HepG2 (cell line): ENCODE results near the gene TPRN. TPM values are rescaled to one million over a fixed set of nuclear protein-coding genes. Genes with fewer than 3 reads are reported as not detected.

Experiments
- ATAC-seq: fragments of 200-7000 bp; cut with Tn5 transposase; 3 replicates; pipeline ENCODE4 v1.9.1; 2020; ENCODE audit warnings: mild to moderate bottlenecking, moderate library complexity
- BruUV-seq: library from RNA; stranded (reverse); fragments of 400-500 nt; replicated peaks from 2 replicates; lab custom pipeline; 2021; lab: Mats Ljungman, UMichigan
- CTCF ChIA-PET: fragments of 300-600 bp; formaldehyde crosslinking; extraction: SDS; loops from one replicate; lab custom pipeline; 2021; ENCODE audit warnings: low total read pairs, inconsistent platforms, low intra/inter-chr PET ratio; lab: Yijun Ruan, JAX
- POLR2A ChIA-PET: fragments of 350-600 bp; sonication (Branson Sonifier 250); formaldehyde crosslinking; loops from one replicate; lab custom pipeline; 2020; ENCODE audit warnings: antibody characterized with exemption, inconsistent platforms; lab: Yijun Ruan, JAX
- DNase-seq: peaks from one replicate; pipeline ENCODE4 v3.0.0-alpha.2; 2015; ENCODE audit warnings: low spot score
- FAIRE-seq: peaks from 3 replicates; lab custom pipeline; 2011; peaks lifted over from hg19 to GRCh38; lab: Jason Lieb, UNC
- H2AFZ ChIP-seq: one replicate; pipeline ENCODE4 v1.6.1; 2011; ENCODE audit warnings: low read length, inconsistent platforms
- H3K27ac ChIP-seq: fragments of 300-600 bp; 3 replicates; pipeline ENCODE4 v1.8.0; 2011; ENCODE audit warnings: mixed run types, mild to moderate bottlenecking, mixed read lengths, low read length, inconsistent platforms; ENCODE audit not compliant: insufficient read depth; ENCODE audit errors: extremely low read length
- H3K27me3 ChIP-seq, 2 experiments: fragments of 200-600 bp in 1 of 2; 2 replicates in 1 of 2; 3 replicates in 1 of 2; pipeline versions ENCODE4 v1.6.0 to v1.8.0; 2011; ENCODE audit warnings: low read length in 2 of 2, mild to moderate bottlenecking in 2 of 2, moderate library complexity in 2 of 2, inconsistent platforms in 1 of 2; ENCODE audit not compliant: insufficient read depth in 2 of 2, control insufficient read depth in 1 of 2
- H3K36me3 ChIP-seq, 2 experiments: fragments of 200-600 bp in 1 of 2; replicated peaks in 1 of 2; 2 replicates in 1 of 2; 3 replicates in 1 of 2; pipeline versions ENCODE4 v1.5.1 to v1.8.0; 2011; ENCODE audit warnings: low read length in 2 of 2, inconsistent platforms in 1 of 2; ENCODE audit not compliant: insufficient read depth in 2 of 2, control insufficient read depth in 1 of 2
- H3K4me1 ChIP-seq: 2 replicates; pipeline ENCODE4 v1.5.1; 2012; ENCODE audit warnings: low read length, inconsistent platforms; ENCODE audit not compliant: insufficient read depth
- H3K4me2 ChIP-seq: 2 replicates; pipeline ENCODE4 v1.6.0; 2011; ENCODE audit warnings: low read depth, low read length, inconsistent platforms
- H3K4me3 ChIP-seq, 3 experiments: fragments of 200-600 bp in 1 of 3; sonication (generic), shearing (Covaris generic) in 1 of 3; replicated peaks in 1 of 3; 2 replicates each; pipeline ENCODE4 v1.5.1; 2011 to 2016; ENCODE audit warnings: low read length in 3 of 3, inconsistent platforms in 2 of 3, low read depth in 2 of 3, mild to moderate bottlenecking in 2 of 3, control low read depth in 1 of 3, mixed read lengths in 1 of 3; ENCODE audit not compliant: insufficient read depth in 1 of 3
- H3K79me2 ChIP-seq: one replicate; pipeline ENCODE4 v1.6.1; 2011; ENCODE audit warnings: low read length, inconsistent platforms; ENCODE audit not compliant: insufficient read depth
- H3K9ac ChIP-seq: 2 replicates; pipeline ENCODE4 v1.6.0; 2011; ENCODE audit warnings: mild to moderate bottlenecking, low read depth, low read length, inconsistent platforms; ENCODE audit not compliant: insufficient read depth
- H3K9me3 ChIP-seq: 2 replicates; pipeline ENCODE4 v1.5.1; 2012; ENCODE audit warnings: mild to moderate bottlenecking, low read length
- H4K20me1 ChIP-seq: 2 replicates; pipeline ENCODE4 v1.6.0; 2011; ENCODE audit warnings: inconsistent platforms, mild to moderate bottlenecking, low read length, moderate library complexity; ENCODE audit not compliant: insufficient read depth
- AGO1 ChIP-seq: fragments of 200-400 bp; formaldehyde crosslinking; IDR thresholded peaks from 2 replicates; pipeline ENCODE4 v1.6.1; 2017; ENCODE audit warnings: mild to moderate bottlenecking, low read depth, low read length, moderate library complexity; ENCODE audit not compliant: poor library complexity, severe bottlenecking
- GTF2F1 ChIP-seq: fragments of 150-350 bp; IDR thresholded peaks from 2 replicates; pipeline ENCODE4 v1.6.1; 2014; ENCODE audit warnings: low read length
- HIVEP1 ChIP-seq: sonication (generic); formaldehyde crosslinking; IDR thresholded peaks from 2 replicates; pipeline ENCODE4 v1.4.0; 2020; ENCODE audit warnings: mild to moderate bottlenecking, missing genetic modification reagents
- HOXD1 ChIP-seq: sonication (generic); formaldehyde crosslinking; IDR thresholded peaks from 2 replicates; pipeline ENCODE4 v1.5.0; 2020; ENCODE audit warnings: missing genetic modification reagents
- NCOA1 ChIP-seq: sonication (generic); formaldehyde crosslinking; IDR thresholded peaks from 2 replicates; pipeline ENCODE4 v1.9.0; 2021; ENCODE audit warnings: missing genetic modification reagents
- PAF1 ChIP-seq: IDR thresholded peaks from 2 replicates; pipeline ENCODE4 v1.6.1; 2016; ENCODE audit warnings: missing genetic modification reagents, missing compliant biosample characterization
- RBM22 ChIP-seq: fragments of 200-400 bp; formaldehyde crosslinking; optimal IDR thresholded peaks from 2 replicates; pipeline ENCODE3; 2017; ENCODE audit warnings: mild to moderate bottlenecking, low read length, moderate library complexity
- TCF12 ChIP-seq, 2 experiments: fragments of 450-650 bp in 1 of 2; sonication (generic) in 1 of 2; formaldehyde crosslinking in 1 of 2; IDR thresholded peaks; 2 replicates each; pipeline versions ENCODE4 v1.6.1 to v1.8.0; 2017 to 2022; ENCODE audit warnings: antibody characterized with exemption in 1 of 2, mild to moderate bottlenecking in 1 of 2, missing genetic modification reagents in 1 of 2, moderate library complexity in 1 of 2
- XRCC5 ChIP-seq: fragments of 200-400 bp; formaldehyde crosslinking; optimal IDR thresholded peaks from 2 replicates; pipeline ENCODE3; 2017; ENCODE audit warnings: mild to moderate bottlenecking, low read length
- ZNF335 ChIP-seq: sonication (generic); formaldehyde crosslinking; IDR thresholded peaks from 2 replicates; pipeline ENCODE4 v1.4.0; 2020; ENCODE audit warnings: missing genetic modification reagents
- ZNF446 ChIP-seq: sonication (generic); formaldehyde crosslinking; IDR thresholded peaks from 2 replicates; pipeline ENCODE4 v1.5.0; 2020; ENCODE audit warnings: mild to moderate bottlenecking, missing genetic modification reagents
- ZNF468 ChIP-seq: sonication (generic); formaldehyde crosslinking; IDR thresholded peaks from 2 replicates; pipeline ENCODE4 v1.8.0; 2022; ENCODE audit warnings: mild to moderate bottlenecking, moderate library complexity, missing genetic modification reagents
- ZNF562 ChIP-seq: sonication (generic); formaldehyde crosslinking; IDR thresholded peaks from 2 replicates; pipeline ENCODE4 v1.8.0; 2022; ENCODE audit warnings: missing genetic modification reagents, borderline replicate concordance
- ZNF724P ChIP-seq: sonication (generic); formaldehyde crosslinking; IDR thresholded peaks from 2 replicates; pipeline ENCODE4 v1.8.0; 2022; ENCODE audit warnings: missing genetic modification reagents, borderline replicate concordance
- ZNF788 ChIP-seq: sonication (generic); formaldehyde crosslinking; IDR thresholded peaks from 2 replicates; pipeline ENCODE4 v1.5.0; 2020; ENCODE audit warnings: mild to moderate bottlenecking, missing genetic modification reagents, borderline replicate concordance
- ZNF83 ChIP-seq: sonication (generic); formaldehyde crosslinking; IDR thresholded peaks from 2 replicates; pipeline ENCODE4 v1.4.0; 2020; ENCODE audit warnings: missing genetic modification reagents, mild to moderate bottlenecking, borderline replicate concordance
- WGBS: methylation state at CpG from one replicate; pipeline ENCODE4 v1.1.6; 2017; ENCODE audit warnings: low lambda C conversion rate; 5-methylcytosine and 5-hydroxymethylcytosine counted together
- in situ Hi-C: cut with HindIII; loops from 2 replicates; pipeline ENCODE4 v1.10.0; 2017; ENCODE audit warnings: low pct_unique_long_range_greater_than_20kb; ENCODE audit not compliant: extremely low pct_ligation_motif_present
- intact Hi-C: fragments of 100-400 bp; cut with micrococcal nuclease; formaldehyde crosslinking; loops from one replicate; pipeline ENCODE4 v1.10.0; 2022; ENCODE audit not compliant: unreplicated experiment
- polyA plus RNA-seq, 8 experiments: library from polyadenylated mRNA; depleted of rRNA in 3 of 8; stranded (reverse) in 7 of 8; unstranded in 1 of 8; fragments of >200 nt; fragmentation: Illumina TruSeq in 4 of 8; extraction: Trizol in 4 of 8; gene quantifications; 2 replicates each; pipeline versions ENCODE4 v1.2.1 to v1.2.3, GENCODE V29; 2011 to 2016; ENCODE audit warnings: low read depth in 4 of 8, missing spikeins in 1 of 8, mixed read lengths in 1 of 8; ENCODE audit not compliant: insufficient read depth in 1 of 8
- total RNA-seq, 5 experiments: library from RNA; depleted of rRNA; stranded (reverse); fragments of >200 nt; fragmentation: Illumina TruSeq; extraction: Trizol; gene quantifications; 2 replicates each; pipeline ENCODE4 v1.2.3, GENCODE V29; 2016; ENCODE audit warnings: low read depth in 1 of 5
- TF ChIP-seq, protein P1 (sequence below): IDR thresholded peaks from 2 replicates; pipeline ENCODE4 v1.6.1; 2016
- TF ChIP-seq, protein P2 (sequence below): IDR thresholded peaks from 2 replicates; pipeline ENCODE4 v1.6.1; 2016; ENCODE audit warnings: low read depth
- TF ChIP-seq, protein P3 (sequence below): sonication (generic); formaldehyde crosslinking; IDR thresholded peaks from 2 replicates; pipeline ENCODE4 v1.9.0; 2021; ENCODE audit warnings: missing genetic modification reagents, mild to moderate bottlenecking, borderline replicate concordance

Gene TPRN
- total and polyA plus RNA-seq, 2 of the 13 experiments (the other 11 are each of a cell fraction or from before 2014, with no cell fraction given), result 10.1 to 19.2 TPM

DNA sequence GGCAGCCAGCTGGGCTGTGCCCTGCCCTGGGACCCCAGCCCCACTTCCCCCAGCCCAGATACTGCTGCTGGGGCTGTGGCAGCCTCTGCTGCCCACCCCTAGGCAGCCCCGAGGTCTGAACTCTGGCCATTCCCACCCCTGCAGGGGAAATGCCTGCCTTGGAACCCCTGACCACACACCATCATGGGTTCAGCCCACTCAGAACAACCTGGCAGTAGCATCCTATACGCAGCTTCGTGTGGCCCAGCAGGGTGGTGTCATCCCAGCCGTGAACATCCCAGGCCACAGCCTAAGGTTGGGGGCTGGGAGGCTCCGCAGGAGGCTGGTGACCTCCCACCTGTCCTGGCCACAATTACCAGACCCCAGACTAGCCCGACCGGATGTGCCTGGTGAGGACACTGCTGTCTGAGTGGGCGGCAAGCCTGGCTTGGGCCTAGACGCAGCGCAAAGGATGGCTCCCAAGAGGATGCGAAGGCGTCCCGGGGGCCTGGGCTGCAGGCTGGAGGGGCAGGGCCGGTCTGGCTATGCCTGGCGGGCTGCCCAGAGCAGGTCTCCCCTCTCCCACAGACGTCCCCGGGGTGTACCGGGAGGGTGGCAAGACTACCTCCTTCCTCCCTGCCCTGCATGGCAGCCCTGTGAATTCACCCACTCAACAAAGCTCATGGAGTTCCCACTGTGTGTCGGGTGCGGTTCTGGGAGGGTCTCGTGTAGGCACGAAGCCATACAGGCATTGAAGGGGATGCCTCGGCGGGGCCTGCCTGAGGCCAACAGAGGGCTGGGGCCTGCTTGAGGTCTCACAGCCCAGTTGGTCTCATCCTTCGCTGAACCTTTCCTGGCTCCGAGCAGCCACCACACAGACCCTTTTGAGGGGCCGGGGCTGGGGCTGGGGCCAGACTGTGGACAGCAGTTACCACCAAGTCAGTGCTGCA is 28.7 kb upstream of the TPRN start:
- ChIA-PET CTCF (no interaction called here), POLR2A (interaction anchor here (0.9 to 2.7 kb wide), 13 partner anchors 9 to 143 kb away, joined by 3 to 16 read pairs (median 6); partner anchors contain the start of genes ANAPC2, MAN1B1, SSNA1 and TOR4A)
- Histone ChIP-seq H3K9me3 (no peaks in the 10 kb centered on the region), H2AFZ (no peak overlapping the region), H3K4me3 (peak overlapping the region; percentile 53 to 72 (median 62)), H3K9ac (peak overlapping the region; percentile 65), H3K27ac (peak overlapping the region; percentile 75), H3K36me3 (no peaks in the 10 kb centered on the region), H4K20me1 (no peaks in the 10 kb centered on the region), H3K79me2 (no peaks in the 10 kb centered on the region), H3K4me1 (peaks cover 75% of the 10 kb centered on the region), H3K27me3 (no peaks in the 10 kb centered on the region), H3K4me2 (peak overlapping the region; percentile 96)
- FAIRE-seq, result no peak
- in situ Hi-C loops (loop anchor here (5.0 kb wide), 2 partner anchors 42 to 117 kb away; partner anchors contain the start of genes ANAPC2, DPP7 and SSNA1), intact Hi-C loops (no loop called here)
- WGBS, result 16% methylated on average over 8 of the region's 27 CpGs
- ATAC-seq, result peak; percentile 6
- no TSS peak for BruUV-seq
- no peak for DNase-seq
- TF ChIP-seq HIVEP1 (CRISPR knock-in tag) (peak; percentile 52; the same call in 1 of the 2 replicates), ZNF446 (CRISPR knock-in tag) (peak; percentile 50; the same call in 1 of the 2 replicates), ZNF83 (CRISPR knock-in tag) (0 out of 2 replicates have a peak, but pooled peaks have one; percentile 51), ZNF788 (CRISPR knock-in tag) (peak; percentile 51), ZNF335 (CRISPR knock-in tag) (0 out of 2 replicates have a peak, but pooled peaks have one; percentile 53), ZNF724P (CRISPR knock-in tag) (no peak), NCOA1 (CRISPR knock-in tag) (no peak), HOXD1 (CRISPR knock-in tag) (0 out of 2 replicates have a peak, but pooled peaks have one; percentile 24), ZNF468 (CRISPR knock-in tag) (0 out of 2 replicates have a peak, but pooled peaks have one; percentile 68), TCF12 (IDR thresholded peaks at IDR 0.05) (no peak), TCF12 (CRISPR knock-in tag; IDR thresholded peaks at IDR 0.05) (0 out of 2 replicates have a peak, but pooled peaks have one; percentile 12), PAF1 (CRISPR knock-in tag) (no peak), ZNF562 (CRISPR knock-in tag) (no peak), AGO1 (peak; percentile 93), RBM22 (peak; percentile 10), XRCC5 (peak; percentile 6), GTF2F1 (no peak)
- TF ChIP-seq, protein P1, sequence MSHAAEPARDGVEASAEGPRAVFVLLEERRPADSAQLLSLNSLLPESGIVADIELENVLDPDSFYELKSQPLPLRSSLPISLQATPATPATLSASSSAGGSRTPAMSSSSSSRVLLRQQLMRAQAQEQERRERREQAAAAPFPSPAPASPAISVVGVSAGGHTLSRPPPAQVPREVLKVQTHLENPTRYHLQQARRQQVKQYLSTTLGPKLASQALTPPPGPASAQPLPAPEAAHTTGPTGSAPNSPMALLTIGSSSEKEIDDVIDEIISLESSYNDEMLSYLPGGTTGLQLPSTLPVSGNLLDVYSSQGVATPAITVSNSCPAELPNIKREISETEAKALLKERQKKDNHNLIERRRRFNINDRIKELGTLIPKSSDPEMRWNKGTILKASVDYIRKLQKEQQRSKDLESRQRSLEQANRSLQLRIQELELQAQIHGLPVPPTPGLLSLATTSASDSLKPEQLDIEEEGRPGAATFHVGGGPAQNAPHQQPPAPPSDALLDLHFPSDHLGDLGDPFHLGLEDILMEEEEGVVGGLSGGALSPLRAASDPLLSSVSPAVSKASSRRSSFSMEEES (CRISPR knock-in tag), result 0 out of 2 replicates have a peak, but pooled peaks have one; percentile 8
- TF ChIP-seq, protein P2, sequence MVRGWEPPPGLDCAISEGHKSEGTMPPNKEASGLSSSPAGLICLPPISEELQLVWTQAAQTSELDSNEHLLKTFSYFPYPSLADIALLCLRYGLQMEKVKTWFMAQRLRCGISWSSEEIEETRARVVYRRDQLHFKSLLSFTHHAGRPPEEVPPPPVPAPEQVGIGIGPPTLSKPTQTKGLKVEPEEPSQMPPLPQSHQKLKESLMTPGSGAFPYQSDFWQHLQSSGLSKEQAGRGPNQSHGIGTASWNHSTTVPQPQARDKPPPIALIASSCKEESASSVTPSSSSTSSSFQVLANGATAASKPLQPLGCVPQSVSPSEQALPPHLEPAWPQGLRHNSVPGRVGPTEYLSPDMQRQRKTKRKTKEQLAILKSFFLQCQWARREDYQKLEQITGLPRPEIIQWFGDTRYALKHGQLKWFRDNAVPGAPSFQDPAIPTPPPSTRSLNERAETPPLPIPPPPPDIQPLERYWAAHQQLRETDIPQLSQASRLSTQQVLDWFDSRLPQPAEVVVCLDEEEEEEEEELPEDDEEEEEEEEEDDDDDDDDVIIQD (CRISPR knock-in tag), result no peak
- TF ChIP-seq, protein P3, sequence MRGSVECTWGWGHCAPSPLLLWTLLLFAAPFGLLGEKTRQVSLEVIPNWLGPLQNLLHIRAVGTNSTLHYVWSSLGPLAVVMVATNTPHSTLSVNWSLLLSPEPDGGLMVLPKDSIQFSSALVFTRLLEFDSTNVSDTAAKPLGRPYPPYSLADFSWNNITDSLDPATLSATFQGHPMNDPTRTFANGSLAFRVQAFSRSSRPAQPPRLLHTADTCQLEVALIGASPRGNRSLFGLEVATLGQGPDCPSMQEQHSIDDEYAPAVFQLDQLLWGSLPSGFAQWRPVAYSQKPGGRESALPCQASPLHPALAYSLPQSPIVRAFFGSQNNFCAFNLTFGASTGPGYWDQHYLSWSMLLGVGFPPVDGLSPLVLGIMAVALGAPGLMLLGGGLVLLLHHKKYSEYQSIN, result no peak
